Naive thymus-derived CD8-positive, alpha-beta T cell (primary cell): Measurements from ENCODE around the gene KDM1B. TPM values are rescaled to one million over a fixed set of nuclear protein-coding genes. Genes with fewer than 3 reads are reported as not detected.

Experiments
- ATAC-seq, 2 donors: fragments of 150-1000 bp; cut with Tn5 transposase in 1 of 2; sonication (Bioruptor Pico), chemical (Tn5 transposase) in 1 of 2; 1 replicate in 1 of 2; 2 replicates in 1 of 2; pipeline ENCODE4 v1.10.0; 2021; ENCODE audit warnings: mild to moderate bottlenecking in 2 of 2, moderate library complexity in 2 of 2
- POLR2A ChIA-PET: fragments of 350-600 bp; sonication (Branson Sonifier 250); formaldehyde crosslinking; loops from one replicate; lab custom pipeline; 2021; ENCODE audit warnings: antibody characterized with exemption; lab: Charles Lee
- DNase-seq, 10 donors: peaks; one replicate each; pipeline versions ENCODE4 v3.0.0 to v3.0.0-alpha.2; 2020 to 2022
- H3K27ac Mint-ChIP-seq, 10 donors: one replicate each; pipeline ENCODE4 v1.8.0; 2020 to 2022; ENCODE audit warnings: mild to moderate bottlenecking in 10 of 10, mixed read lengths in 10 of 10, moderate library complexity in 4 of 10, inconsistent platforms in 1 of 10
- H3K27me3 Mint-ChIP-seq, 5 donors: one replicate each; pipeline ENCODE4 v1.8.0; 2021 to 2022; ENCODE audit warnings: mixed read lengths in 5 of 5
- H3K36me3 Mint-ChIP-seq, 3 donors: one replicate each; pipeline ENCODE4 v1.8.0; 2020 to 2022; ENCODE audit warnings: mixed read lengths in 3 of 3, mild to moderate bottlenecking in 2 of 3, inconsistent platforms in 1 of 3
- H3K4me1 Mint-ChIP-seq, 4 donors: one replicate each; pipeline ENCODE4 v1.8.0; 2021 to 2022; ENCODE audit warnings: mixed read lengths in 4 of 4
- H3K4me3 Mint-ChIP-seq, 10 donors: one replicate each; pipeline ENCODE4 v1.8.0; 2020 to 2022; ENCODE audit warnings: mild to moderate bottlenecking in 10 of 10, mixed read lengths in 10 of 10, moderate library complexity in 6 of 10, inconsistent platforms in 1 of 10
- H3K9me3 Mint-ChIP-seq, 9 donors: one replicate each; pipeline ENCODE4 v1.8.0; 2020 to 2022; ENCODE audit warnings: mixed read lengths in 9 of 9, mild to moderate bottlenecking in 3 of 9, inconsistent platforms in 1 of 9, moderate library complexity in 1 of 9
- polyA plus RNA-seq, 3 donors: library from polyadenylated mRNA; unstranded; fragments of 300-500 nt; fragmentation: Illumina TruSeq; gene quantifications; one replicate each; pipeline ENCODE4 v1.2.3, GENCODE V29; 2021
- total RNA-seq, 8 experiments: library from RNA in 2 of 8; stranded (reverse) in 2 of 8; gene quantifications; one replicate each; pipeline ENCODE4 v1.2.3 and lab custom pipeline; 2021 to 2026

KDM1B gene
- total and polyA plus RNA-seq, 5 experiments from 2014 or later, result 0.55 to 11.9 (median 2.9) TPM

- H3K4me3 Mint-ChIP-seq, result peak overlapping the region in 1 of 10 donors; percentile 36
- H3K4me1 Mint-ChIP-seq, result peaks cover 14 to 48% (median 39%) of the 10 kb centered on the region in 4 donors
- H3K27ac Mint-ChIP-seq, result peak overlapping the region in 9 of 10 donors; percentile 15 to 84 (median 77)
Observed at GRCh38 chr6:18242062-18242851, 87.0 kb downstream of the KDM1B start.

DNA sequence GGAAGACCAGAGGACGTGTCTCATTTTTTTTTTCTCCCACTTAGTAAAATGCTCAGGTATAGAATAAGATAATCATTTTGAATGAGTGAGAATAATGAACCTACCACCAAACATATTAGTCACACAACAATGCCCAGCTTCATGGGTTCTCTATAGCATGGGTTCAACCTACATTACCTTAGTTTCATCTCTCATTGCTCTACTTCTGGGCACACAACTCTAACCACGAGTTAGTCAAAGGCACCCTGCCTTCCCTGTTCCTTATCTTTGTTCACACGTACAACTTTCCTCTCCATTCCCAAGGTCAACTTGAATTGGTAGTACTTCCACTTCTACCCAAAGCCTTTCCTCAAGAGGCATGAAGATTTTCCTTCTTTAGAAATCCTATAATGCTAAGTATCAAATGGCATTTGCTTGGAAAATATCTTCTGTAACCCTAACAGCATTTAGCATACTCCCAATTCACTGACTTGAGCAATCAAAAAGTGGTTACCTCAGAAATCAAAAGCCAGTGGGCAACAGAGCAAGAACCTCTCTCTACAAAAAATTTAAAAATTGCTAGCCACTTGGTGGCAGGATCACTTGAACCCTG is 88.2 kb downstream of the KDM1B start:
- H3K4me1 Mint-ChIP-seq, result peaks cover 14 to 48% (median 39%) of the 10 kb centered on the region in 4 donors
- no peaks in the 10 kb centered on the region for H3K27me3 Mint-ChIP-seq
- ATAC-seq (no peak), DNase-seq (no peak)
- no peaks in the 10 kb centered on the region for H3K9me3 Mint-ChIP-seq
- peaks cover 5 to 80% (median 52%) of the 10 kb centered on the region in 3 donors for H3K36me3 Mint-ChIP-seq
- POLR2A ChIA-PET, result no interaction called here
- no peak overlapping the region for H3K4me3 Mint-ChIP-seq
- H3K27ac Mint-ChIP-seq, result peak overlapping the region in 4 of 10 donors; percentile 7 to 80 (median 50)

More at GRCh38 chr6:18242062-18242851, 87.0 kb downstream of the KDM1B start:
- Mint-ChIP-seq H3K27me3 (no peaks in the 10 kb centered on the region), H3K36me3 (peaks cover 5 to 79% (median 52%) of the 10 kb centered on the region in 3 donors), H3K9me3 (no peaks in the 10 kb centered on the region)
- DNase-seq (no peak), ATAC-seq (no peak)
- POLR2A ChIA-PET, result interaction anchor here (0.7 kb wide), 1 partner anchor 23 kb away, joined by 3 read pairs; no protein-coding TSS in a partner anchor

DNA sequence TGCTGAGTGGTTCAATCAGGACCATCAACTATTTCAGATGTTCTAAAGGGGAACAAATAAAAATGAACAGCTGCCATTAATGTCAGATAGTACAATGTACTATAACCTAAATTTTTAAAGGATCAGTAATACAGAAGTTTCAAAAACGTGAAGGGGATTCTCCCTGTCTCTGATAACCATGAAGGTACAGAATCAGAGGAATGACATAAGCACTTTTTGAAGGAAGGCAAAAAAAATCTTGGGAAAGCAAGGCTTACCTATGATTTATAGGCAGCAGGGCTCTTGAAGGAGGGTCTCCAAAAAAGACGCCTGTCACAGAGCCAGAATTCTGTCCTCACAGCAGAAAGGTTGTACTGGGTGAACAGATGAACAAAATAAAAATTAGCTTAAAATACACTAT is 89.0 kb downstream of the KDM1B start:
- no peaks in the 10 kb centered on the region for H3K27me3 Mint-ChIP-seq
- ATAC-seq (no peak), DNase-seq (no peak)
- H3K27ac Mint-ChIP-seq, result peak overlapping the region in 2 of 10 donors; percentile 14 to 32
- H3K4me3 Mint-ChIP-seq, result no peak overlapping the region
- H3K4me1 Mint-ChIP-seq, result peaks cover 14 to 48% (median 40%) of the 10 kb centered on the region in 4 donors
- H3K9me3 Mint-ChIP-seq, result no peaks in the 10 kb centered on the region
- POLR2A ChIA-PET, result no interaction called here
- H3K36me3 Mint-ChIP-seq, result peaks cover 10 to 84% (median 60%) of the 10 kb centered on the region in 3 donors

- Mint-ChIP-seq H3K36me3 (peaks cover 13 to 88% (median 63%) of the 10 kb centered on the region in 3 donors), H3K27me3 (no peaks in the 10 kb centered on the region), H3K4me1 (peaks cover 14 to 48% (median 40%) of the 10 kb centered on the region in 4 donors), H3K9me3 (no peaks in the 10 kb centered on the region), H3K4me3 (no peak overlapping the region), H3K27ac (peak overlapping the region in 1 of 10 donors; percentile 14)
- POLR2A ChIA-PET, result no interaction called here
- ATAC-seq (no peak), DNase-seq (no peak)
Observed at GRCh38 chr6:18245079-18245478, 89.9 kb downstream of the KDM1B start.

- Mint-ChIP-seq H3K36me3 (peaks cover 13 to 88% (median 63%) of the 10 kb centered on the region in 3 donors), H3K27me3 (no peaks in the 10 kb centered on the region), H3K4me1 (peaks cover 14 to 46% (median 40%) of the 10 kb centered on the region in 4 donors), H3K9me3 (no peaks in the 10 kb centered on the region), H3K4me3 (no peak overlapping the region), H3K27ac (peak overlapping the region in 7 of 10 donors; percentile 1 to 75 (median 26))
- POLR2A ChIA-PET, result no interaction called here
- ATAC-seq, result peak in 1 of 2 donors; percentile 22
- DNase-seq, result no peak
Observed at GRCh38 chr6:18245642-18246041, 90.4 kb downstream of the KDM1B start.

DNA sequence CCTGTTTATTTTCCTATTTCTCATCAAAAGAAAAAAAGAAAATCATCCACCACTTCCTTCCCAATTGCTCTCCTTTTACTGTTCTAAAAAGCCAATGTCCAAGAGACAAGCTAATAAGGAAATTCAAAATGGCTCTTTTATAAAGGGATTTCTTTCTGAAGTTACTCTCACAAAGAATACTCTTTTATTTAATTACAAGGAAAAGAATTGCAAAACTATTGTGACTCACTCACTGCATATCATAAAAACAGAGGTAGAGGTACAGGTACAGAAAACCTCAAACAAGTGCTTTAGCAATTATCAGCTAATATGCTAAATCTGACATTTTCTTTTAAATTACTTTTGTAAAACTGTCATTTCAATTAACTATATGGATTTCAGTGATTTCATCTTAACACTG is 91.0 kb downstream of the KDM1B start:
- Mint-ChIP-seq H3K9me3 (no peaks in the 10 kb centered on the region), H3K27me3 (no peaks in the 10 kb centered on the region), H3K4me3 (no peak overlapping the region), H3K36me3 (peaks cover 13 to 84% (median 61%) of the 10 kb centered on the region in 3 donors), H3K27ac (peak overlapping the region in 2 of 10 donors; percentile 1 to 26), H3K4me1 (peaks cover 14 to 42% (median 36%) of the 10 kb centered on the region in 4 donors)
- no peak for DNase-seq
- no peak for ATAC-seq
- POLR2A ChIA-PET, result no interaction called here

DNA sequence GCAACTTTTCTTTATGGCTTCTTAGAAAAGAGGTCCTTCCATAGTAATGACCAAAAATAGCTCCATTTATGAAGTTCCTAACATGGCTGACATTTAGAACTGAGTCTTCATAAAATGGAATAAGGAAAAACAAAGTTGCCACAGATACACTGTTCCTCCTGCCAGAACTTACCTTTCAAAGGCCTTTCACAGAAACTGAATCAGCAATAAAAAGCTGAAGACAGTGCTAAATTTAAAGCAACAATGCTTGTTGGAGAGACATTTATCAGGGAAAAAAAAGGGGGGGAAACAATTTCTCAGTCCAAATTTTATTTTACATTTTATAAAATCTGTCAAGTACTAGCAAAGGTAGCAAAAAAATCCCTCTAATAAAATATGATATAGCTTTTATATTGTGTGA is 91.8 kb downstream of the KDM1B start:
- Mint-ChIP-seq H3K9me3 (no peaks in the 10 kb centered on the region), H3K36me3 (peaks cover 13 to 88% (median 61%) of the 10 kb centered on the region in 3 donors), H3K27ac (peak overlapping the region in 4 of 10 donors; percentile 12 to 54 (median 20)), H3K4me3 (no peak overlapping the region), H3K27me3 (no peaks in the 10 kb centered on the region), H3K4me1 (peaks cover 12 to 37% (median 33%) of the 10 kb centered on the region in 4 donors)
- POLR2A ChIA-PET, result no interaction called here
- DNase-seq (no peak), ATAC-seq (no peak)

DNA sequence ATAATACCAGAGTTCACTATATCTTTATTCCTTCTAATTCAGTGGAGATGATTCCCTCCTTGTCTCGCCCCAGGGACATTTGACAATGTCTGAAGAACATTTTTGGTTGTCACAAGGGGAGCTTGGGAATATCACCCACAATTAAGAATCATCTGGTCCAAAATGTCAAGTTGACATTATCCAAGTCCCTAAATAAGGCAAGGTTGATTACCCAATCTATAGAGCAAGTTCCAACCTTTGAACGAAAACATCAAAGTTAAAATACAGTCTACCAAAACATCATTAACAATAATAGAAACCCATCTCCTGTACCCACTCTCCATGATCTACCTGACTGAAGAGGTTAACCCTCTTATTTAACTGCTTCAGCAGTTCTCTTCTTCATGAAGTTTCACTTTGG is 93.5 kb downstream of the KDM1B start:
- peaks cover 13 to 87% (median 55%) of the 10 kb centered on the region in 3 donors for H3K36me3 Mint-ChIP-seq
- POLR2A ChIA-PET, result no interaction called here
- H3K4me1 Mint-ChIP-seq, result peaks cover 0 to 27% (median 22%) of the 10 kb centered on the region in 4 donors
- DNase-seq (no peak), ATAC-seq (no peak)
- H3K4me3 Mint-ChIP-seq, result no peak overlapping the region
- H3K9me3 Mint-ChIP-seq, result no peaks in the 10 kb centered on the region
- H3K27me3 Mint-ChIP-seq, result no peaks in the 10 kb centered on the region
- H3K27ac Mint-ChIP-seq, result peak overlapping the region in 1 of 10 donors; percentile 73

- H3K9me3 Mint-ChIP-seq, result no peaks in the 10 kb centered on the region
- POLR2A ChIA-PET, result no interaction called here
- no peak overlapping the region for H3K4me3 Mint-ChIP-seq
- no peaks in the 10 kb centered on the region for H3K27me3 Mint-ChIP-seq
- ATAC-seq, result no peak
- H3K36me3 Mint-ChIP-seq, result peaks cover 13 to 88% (median 52%) of the 10 kb centered on the region in 3 donors
- peaks cover 0 to 28% (median 22%) of the 10 kb centered on the region in 4 donors for H3K4me1 Mint-ChIP-seq
- H3K27ac Mint-ChIP-seq, result no peak overlapping the region
- DNase-seq, result no peak
Observed at GRCh38 chr6:18249271-18249670, 94.0 kb downstream of the KDM1B start.

DNA sequence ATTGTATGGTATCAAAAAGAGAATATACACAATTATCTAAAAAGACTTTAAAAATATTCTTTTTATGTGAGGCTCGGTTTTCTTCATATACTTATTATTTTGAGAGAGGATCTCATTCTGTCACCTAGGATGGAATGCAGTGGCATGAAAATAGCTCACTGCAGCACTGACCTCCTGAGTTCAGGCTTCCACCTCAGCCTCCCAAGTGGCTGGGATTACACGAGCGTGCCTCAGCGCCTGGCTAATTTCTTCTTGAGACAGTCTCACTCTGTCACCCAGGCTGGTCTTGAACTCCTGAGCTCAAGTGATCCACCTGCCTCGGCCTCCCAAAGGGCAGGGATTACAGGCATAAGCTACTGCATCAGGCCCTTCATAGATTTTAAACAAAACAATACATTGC is 98.4 kb downstream of the KDM1B start:
- Mint-ChIP-seq H3K27me3 (no peaks in the 10 kb centered on the region), H3K4me3 (no peak overlapping the region), H3K9me3 (no peaks in the 10 kb centered on the region), H3K36me3 (peaks cover 17 to 86% (median 34%) of the 10 kb centered on the region in 3 donors), H3K27ac (peak overlapping the region in 1 of 10 donors; percentile 81), H3K4me1 (peaks cover 3 to 21% (median 7%) of the 10 kb centered on the region in 4 donors)
- POLR2A ChIA-PET, result no interaction called here
- no peak for ATAC-seq
- DNase-seq, result no peak

DNA sequence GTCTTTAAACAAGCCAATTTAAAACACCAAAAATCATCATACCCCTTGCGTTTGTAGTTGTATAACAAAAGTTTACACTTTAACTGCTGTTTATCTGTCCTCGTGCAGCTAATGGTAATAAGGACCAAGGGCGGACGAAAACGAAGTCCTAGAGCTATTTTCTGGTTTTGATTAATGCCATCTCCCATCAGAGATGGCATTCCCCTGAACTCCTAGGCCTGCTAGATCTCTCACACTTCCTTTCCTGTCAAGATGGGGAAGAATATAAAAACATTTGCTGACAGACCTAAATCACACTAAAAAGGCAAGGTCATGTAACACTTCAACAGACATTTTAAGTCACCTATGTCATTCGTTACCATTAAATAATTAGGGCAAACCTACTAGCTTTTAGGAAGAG is 99.6 kb downstream of the KDM1B start:
- POLR2A ChIA-PET, result no interaction called here
- DNase-seq (no peak), ATAC-seq (no peak)
- H3K27me3 Mint-ChIP-seq, result no peaks in the 10 kb centered on the region
- H3K36me3 Mint-ChIP-seq, result peaks cover 9 to 80% (median 24%) of the 10 kb centered on the region in 3 donors
- H3K9me3 Mint-ChIP-seq, result no peaks in the 10 kb centered on the region
- peaks cover 7 to 29% (median 13%) of the 10 kb centered on the region in 4 donors for H3K4me1 Mint-ChIP-seq
- peak overlapping the region in 5 of 10 donors; percentile 32 to 70 (median 50) for H3K27ac Mint-ChIP-seq
- no peak overlapping the region for H3K4me3 Mint-ChIP-seq

DNA sequence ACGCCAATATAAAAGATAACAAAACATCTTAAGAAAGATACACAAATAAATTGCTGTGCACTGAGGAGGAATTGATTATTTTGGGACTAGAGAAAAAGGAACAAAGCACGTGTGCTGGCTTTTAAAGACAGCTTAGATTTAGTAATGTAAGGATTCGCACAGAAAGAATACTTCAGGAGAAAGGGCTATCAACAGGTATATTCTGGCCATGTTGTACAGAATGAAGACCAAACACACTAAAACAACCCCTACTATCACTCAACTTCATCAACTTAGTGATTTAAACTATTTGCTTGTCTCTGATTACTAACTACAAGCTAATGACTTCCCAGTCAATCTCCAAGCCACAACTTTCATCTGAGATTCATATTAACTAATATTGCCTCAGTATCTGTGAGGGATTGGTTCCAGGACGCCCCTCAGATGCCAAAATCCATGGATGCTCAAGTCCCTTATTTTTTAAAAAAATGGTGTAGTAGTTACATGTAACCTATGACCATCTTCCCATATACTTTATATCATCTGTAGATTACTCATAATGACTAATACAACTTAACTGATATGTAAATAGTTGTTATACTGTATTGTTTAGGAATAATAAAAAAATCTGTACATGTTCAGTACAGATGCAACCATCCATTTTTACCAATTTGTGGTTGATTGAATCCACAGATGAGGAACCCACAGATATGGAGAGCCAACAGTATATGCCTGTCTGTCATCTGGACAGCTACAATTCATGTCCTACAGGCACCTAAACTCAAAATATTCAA is 104.6 kb downstream of the KDM1B start:
- peaks cover 11 to 51% (median 16%) of the 10 kb centered on the region in 3 donors for H3K36me3 Mint-ChIP-seq
- POLR2A ChIA-PET, result interaction anchor here (0.6 kb wide), 1 partner anchor 60 kb away, joined by 5 read pairs; no protein-coding TSS in a partner anchor
- no peak for ATAC-seq

More for the DNA sequence above, 104.6 kb downstream of the KDM1B start:
- Mint-ChIP-seq H3K27ac (peak overlapping the region in 9 of 10 donors; percentile 5 to 96 (median 48)), H3K27me3 (no peaks in the 10 kb centered on the region), H3K4me3 (peak overlapping the region in 5 of 10 donors; percentile 1 to 94 (median 8)), H3K4me1 (peaks cover 20 to 50% (median 46%) of the 10 kb centered on the region in 4 donors), H3K9me3 (no peaks in the 10 kb centered on the region)
- no peak for DNase-seq
